Thyroid gland (tissue), 4 donors: ENCODE data around the gene FZD2.

Experiments
- POLR2A ChIP-seq, 2 donors: fragments of 450-650 bp; IDR thresholded peaks; one replicate each; pipeline ENCODE4 v1.6.1; 2017; ENCODE audit warnings: antibody characterized with exemption in 2 of 2, mild to moderate bottlenecking in 2 of 2, moderate library complexity in 1 of 2
- TF ChIP-seq, protein P1 (sequence below), 6 experiments: fragments of 200-600 bp in 3 of 6; fragments of 450-650 bp in 3 of 6; sonication (generic) in 3 of 6; IDR thresholded peaks; one replicate each; pipeline ENCODE4 v1.5.1; 2016 to 2019; ENCODE audit warnings: antibody characterized with exemption in 6 of 6, mild to moderate bottlenecking in 2 of 6, inconsistent platforms in 1 of 6, moderate library complexity in 1 of 6

DNA sequence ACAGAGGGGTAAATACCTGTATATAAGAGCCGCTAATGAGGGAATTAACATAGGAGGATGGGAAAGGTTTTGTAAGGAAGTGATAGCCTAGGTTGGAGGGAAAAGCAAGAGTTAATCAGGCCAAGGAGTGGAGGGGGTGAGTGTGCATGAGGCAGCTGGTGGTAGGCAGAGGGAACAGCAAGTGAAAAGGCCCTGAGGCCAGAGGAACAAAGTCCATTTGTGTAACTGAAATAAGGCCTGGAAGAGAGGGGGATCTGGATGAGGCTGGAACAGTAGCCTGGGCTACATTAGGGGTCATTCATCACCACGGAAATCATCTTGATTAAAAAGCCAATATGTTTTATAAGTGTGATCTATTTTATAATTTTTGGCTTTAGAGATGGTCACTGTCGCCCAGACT is 45.7 kb downstream of the FZD2 start:
- TF ChIP-seq, protein P1, sequence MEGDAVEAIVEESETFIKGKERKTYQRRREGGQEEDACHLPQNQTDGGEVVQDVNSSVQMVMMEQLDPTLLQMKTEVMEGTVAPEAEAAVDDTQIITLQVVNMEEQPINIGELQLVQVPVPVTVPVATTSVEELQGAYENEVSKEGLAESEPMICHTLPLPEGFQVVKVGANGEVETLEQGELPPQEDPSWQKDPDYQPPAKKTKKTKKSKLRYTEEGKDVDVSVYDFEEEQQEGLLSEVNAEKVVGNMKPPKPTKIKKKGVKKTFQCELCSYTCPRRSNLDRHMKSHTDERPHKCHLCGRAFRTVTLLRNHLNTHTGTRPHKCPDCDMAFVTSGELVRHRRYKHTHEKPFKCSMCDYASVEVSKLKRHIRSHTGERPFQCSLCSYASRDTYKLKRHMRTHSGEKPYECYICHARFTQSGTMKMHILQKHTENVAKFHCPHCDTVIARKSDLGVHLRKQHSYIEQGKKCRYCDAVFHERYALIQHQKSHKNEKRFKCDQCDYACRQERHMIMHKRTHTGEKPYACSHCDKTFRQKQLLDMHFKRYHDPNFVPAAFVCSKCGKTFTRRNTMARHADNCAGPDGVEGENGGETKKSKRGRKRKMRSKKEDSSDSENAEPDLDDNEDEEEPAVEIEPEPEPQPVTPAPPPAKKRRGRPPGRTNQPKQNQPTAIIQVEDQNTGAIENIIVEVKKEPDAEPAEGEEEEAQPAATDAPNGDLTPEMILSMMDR (IDR thresholded peaks at IDR 0.05) = no peak
- no peak for TF ChIP-seq POLR2A (IDR thresholded peaks at IDR 0.05)
